SJSA1 (cell line): ENCODE data around the gene LATS2. TPM values are rescaled to one million over a fixed set of nuclear protein-coding genes. Genes with fewer than 3 reads are reported as not detected.

Source experiments
- DNase-seq, 2 experiments: peaks; one replicate each; pipeline ENCODE4 v3.0.0-alpha.2; 2015 to 2020; ENCODE audit warnings: low spot score in 2 of 2, low read depth in 1 of 2
- H3K27ac ChIP-seq: fragments of 250-450 bp; sonication (Bioruptor Pico); 2 replicates; pipeline ENCODE4 v1.5.1; 2020; ENCODE audit warnings: mild to moderate bottlenecking, moderate library complexity
- H3K27me3 ChIP-seq: fragments of 250-450 bp; sonication (Bioruptor Pico); replicated peaks from 2 replicates; pipeline ENCODE4 v1.5.1; 2020; ENCODE audit warnings: mild to moderate bottlenecking, moderate library complexity
- H3K36me3 ChIP-seq: fragments of 250-450 bp; sonication (Bioruptor Pico); 2 replicates; pipeline ENCODE4 v1.5.1; 2020; ENCODE audit warnings: mild to moderate bottlenecking
- H3K4me1 ChIP-seq: fragments of 250-450 bp; sonication (Bioruptor Pico); replicated peaks from 2 replicates; pipeline ENCODE4 v1.6.1; 2021; ENCODE audit warnings: mild to moderate bottlenecking
- H3K4me3 ChIP-seq: fragments of 250-450 bp; sonication (Bioruptor Pico); 2 replicates; pipeline ENCODE4 v1.5.1; 2020; ENCODE audit warnings: mild to moderate bottlenecking
- H3K9me3 ChIP-seq: fragments of 250-450 bp; sonication (Bioruptor Pico); replicated peaks from 2 replicates; pipeline ENCODE4 v1.5.1; 2020; ENCODE audit warnings: mild to moderate bottlenecking
- total RNA-seq: library from RNA; depleted of rRNA; stranded (reverse); fragments of >200 nt; shearing (Covaris generic); gene quantifications from 2 replicates; pipeline ENCODE4 v1.2.3, GENCODE V29; 2014

Gene LATS2
- total RNA-seq, 1 experiment from 2014 or later, result 14.4 TPM

DNA sequence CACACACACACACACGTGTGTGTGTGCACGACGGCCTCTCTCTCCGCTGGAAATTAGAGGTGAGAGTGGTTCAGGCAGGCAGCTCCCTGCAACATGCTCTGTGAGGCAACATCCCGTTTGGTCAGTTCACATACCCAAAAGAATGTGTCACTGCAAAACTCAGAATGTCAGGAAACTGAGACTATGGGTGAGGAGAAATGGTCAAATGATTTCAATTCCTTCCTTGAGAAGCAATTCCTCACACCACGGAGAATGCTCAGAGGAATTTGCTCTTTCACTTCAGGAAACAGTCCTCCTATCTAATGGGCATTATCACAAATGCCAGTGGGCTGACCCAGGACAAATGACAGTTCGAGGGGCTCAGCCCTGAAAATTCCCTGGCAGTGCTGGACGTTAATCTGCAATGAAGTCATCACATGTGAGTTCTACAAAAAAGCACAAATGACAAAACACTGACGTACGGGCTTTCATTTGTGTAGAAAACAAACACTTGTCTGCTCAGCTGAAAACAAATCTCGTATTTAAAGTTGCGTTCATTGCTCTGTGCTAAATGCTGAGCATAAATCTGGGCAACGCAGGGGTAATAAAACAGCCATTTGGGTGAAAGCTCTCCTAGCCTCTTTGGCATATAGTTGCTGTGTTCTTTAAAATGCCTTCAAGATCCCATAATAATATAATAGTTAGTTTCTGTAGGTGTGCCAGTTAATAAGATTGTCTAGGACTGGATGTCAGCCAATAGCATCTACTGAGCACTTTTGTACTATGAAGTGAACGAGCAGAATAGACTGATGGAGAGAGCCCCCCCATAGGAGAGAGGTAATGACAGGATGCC lies 18.6 kb upstream of the LATS2 start:
- no peaks in the 10 kb centered on the region for H3K36me3 ChIP-seq
- peak overlapping the region; percentile 78 for H3K27ac ChIP-seq
- H3K9me3 ChIP-seq, result no peaks in the 10 kb centered on the region
- DNase-seq, result peak; percentile 63 to 75
- peak overlapping the region; percentile 25 for H3K4me3 ChIP-seq
- peaks cover 24% of the 10 kb centered on the region for H3K4me1 ChIP-seq
- no peaks in the 10 kb centered on the region for H3K27me3 ChIP-seq

DNA sequence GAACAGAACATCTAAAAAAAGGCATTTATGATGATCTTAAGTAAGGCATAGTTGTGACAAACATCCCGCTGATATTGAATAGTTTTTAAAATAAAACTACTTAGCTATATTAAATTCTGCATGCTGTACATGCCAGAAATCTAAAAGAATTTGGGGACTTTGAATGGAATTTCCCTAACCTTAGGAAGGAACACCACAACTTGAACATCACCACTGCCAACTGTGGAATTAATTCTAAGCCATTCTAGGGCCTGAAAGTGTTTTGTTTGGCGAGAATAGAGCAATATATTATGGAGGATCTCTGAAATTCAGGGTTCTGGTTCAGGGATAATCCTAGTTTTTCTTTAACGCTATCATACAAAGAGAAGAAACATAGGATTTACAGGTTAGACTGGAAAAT lies 17.8 kb upstream of the LATS2 start:
- Histone ChIP-seq H3K36me3 (no peaks in the 10 kb centered on the region), H3K27me3 (no peaks in the 10 kb centered on the region), H3K4me1 (peaks cover 24% of the 10 kb centered on the region), H3K27ac (peak overlapping the region; percentile 78), H3K9me3 (no peaks in the 10 kb centered on the region), H3K4me3 (no peak overlapping the region)
- DNase-seq, result no peak

DNA sequence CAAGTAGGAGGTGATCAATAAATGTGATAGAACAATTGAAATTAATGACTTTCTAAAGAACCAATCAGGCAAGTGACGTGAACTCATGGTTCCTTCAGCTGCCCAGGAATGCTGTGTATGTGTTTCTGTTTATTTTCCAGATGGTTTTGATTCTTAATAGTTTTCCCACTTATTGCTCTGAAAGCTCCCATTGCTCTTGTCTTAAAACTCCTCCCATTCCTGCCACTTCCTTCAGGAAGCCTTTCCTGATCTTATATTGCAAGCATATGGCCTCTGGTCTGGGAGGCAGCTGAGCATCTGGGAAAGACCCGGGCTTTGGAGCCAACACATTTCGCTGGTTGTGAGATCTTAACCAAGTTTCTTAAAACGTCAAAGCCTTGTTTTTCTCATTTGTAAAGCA lies 17.1 kb upstream of the LATS2 start:
- Histone ChIP-seq H3K36me3 (no peaks in the 10 kb centered on the region), H3K27me3 (no peaks in the 10 kb centered on the region), H3K27ac (peak overlapping the region; percentile 78; the same call in 1 of the 2 replicates), H3K4me3 (no peak overlapping the region), H3K4me1 (peaks cover 24% of the 10 kb centered on the region), H3K9me3 (no peaks in the 10 kb centered on the region)
- DNase-seq, result no peak

DNA sequence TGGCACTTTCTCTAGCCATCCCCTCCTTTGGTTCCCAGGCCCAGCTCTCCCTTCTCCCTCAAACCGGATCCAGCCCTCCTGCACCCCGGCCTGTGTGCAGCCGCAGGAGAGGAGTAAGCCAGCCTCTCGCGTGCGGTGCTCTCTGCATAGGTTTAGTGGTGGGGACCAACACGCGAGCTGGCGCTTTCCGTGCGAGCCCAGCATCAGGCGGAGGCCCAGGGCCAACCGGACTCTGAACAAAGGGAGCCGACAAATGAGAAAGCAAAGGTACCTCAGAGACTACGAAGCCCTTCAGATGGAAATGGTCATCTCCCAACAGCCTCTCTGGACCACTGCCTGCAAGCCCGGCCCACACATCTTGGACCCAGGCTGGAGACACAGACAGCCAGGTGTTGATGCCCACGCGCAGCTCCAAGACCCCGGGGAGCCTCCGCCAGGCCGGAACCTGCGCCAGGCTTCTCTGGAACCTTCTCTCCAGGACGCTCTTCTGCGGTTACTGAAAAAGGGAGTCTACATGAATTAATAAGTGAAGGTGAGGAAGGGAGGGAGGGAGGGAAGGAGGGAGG lies 16.5 kb upstream of the LATS2 start:
- no peaks in the 10 kb centered on the region for H3K27me3 ChIP-seq
- no peaks in the 10 kb centered on the region for H3K36me3 ChIP-seq
- DNase-seq, result no peak
- H3K4me1 ChIP-seq, result peaks cover 24% of the 10 kb centered on the region
- H3K9me3 ChIP-seq, result no peaks in the 10 kb centered on the region
- no peak overlapping the region for H3K27ac ChIP-seq
- H3K4me3 ChIP-seq, result no peak overlapping the region

DNA sequence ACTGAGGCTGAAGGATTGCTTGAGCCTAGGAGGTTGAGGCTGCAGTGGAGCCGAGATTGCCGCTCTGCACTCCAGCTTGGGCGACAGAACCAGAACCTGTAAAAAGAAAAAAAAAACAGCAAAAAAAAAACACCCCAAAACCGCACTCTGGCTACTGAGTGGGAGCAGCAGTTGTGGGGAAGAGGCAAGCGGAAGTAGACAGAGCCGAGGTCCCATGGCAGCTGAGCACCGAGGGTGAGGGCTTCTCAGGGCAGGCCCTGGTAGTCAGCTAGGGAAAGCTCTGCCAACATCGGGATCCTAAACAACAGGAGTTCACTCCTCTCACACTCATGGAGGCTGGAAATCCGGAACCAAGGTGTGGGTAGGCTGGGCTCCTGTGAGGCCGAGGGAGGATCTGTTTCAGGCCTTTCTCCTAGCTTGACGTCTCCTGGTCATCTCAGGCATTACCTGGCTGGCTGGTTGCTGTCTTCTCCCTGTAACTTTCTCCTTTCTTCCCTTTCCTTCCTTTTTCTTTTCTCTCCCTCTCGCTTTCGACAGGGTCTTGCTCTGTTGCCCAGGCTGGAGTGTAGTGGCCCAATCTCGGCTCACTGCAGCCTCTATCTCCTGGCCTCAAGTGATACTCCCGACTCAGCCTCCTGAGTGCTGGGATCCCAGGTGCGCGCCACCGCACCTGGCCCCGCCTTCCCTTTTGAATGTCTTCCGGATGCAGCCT lies 15.8 kb upstream of the LATS2 start:
- peaks cover 24% of the 10 kb centered on the region for H3K4me1 ChIP-seq
- no peaks in the 10 kb centered on the region for H3K36me3 ChIP-seq
- H3K9me3 ChIP-seq, result no peaks in the 10 kb centered on the region
- no peak overlapping the region for H3K27ac ChIP-seq
- DNase-seq, result no peak
- H3K27me3 ChIP-seq, result no peaks in the 10 kb centered on the region
- H3K4me3 ChIP-seq, result no peak overlapping the region

DNA sequence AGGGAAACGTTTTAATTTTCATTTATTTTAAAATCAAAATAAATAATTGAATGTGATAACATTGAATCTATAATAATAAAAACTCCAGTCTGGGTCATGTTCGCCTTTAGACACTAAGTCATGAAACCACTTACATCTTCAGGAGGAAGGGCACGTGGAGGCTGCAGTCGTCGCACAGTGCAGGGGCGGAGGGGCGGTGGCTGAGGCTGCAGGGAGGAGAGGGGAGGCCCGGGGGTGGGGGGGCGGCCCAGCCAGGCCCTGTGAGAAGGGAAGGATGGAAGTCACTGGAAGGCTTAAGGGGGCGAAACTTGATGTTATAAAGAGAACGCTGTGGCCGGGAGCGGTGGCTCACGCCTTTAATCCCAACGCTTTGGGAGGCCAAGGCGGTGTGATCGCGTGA lies 14.9 kb upstream of the LATS2 start:
- peaks cover 30% of the 10 kb centered on the region for H3K4me1 ChIP-seq
- no peak for DNase-seq
- H3K9me3 ChIP-seq, result no peaks in the 10 kb centered on the region
- H3K27ac ChIP-seq, result no peak overlapping the region
- H3K27me3 ChIP-seq, result no peaks in the 10 kb centered on the region
- H3K4me3 ChIP-seq, result no peak overlapping the region
- H3K36me3 ChIP-seq, result no peaks in the 10 kb centered on the region

DNA sequence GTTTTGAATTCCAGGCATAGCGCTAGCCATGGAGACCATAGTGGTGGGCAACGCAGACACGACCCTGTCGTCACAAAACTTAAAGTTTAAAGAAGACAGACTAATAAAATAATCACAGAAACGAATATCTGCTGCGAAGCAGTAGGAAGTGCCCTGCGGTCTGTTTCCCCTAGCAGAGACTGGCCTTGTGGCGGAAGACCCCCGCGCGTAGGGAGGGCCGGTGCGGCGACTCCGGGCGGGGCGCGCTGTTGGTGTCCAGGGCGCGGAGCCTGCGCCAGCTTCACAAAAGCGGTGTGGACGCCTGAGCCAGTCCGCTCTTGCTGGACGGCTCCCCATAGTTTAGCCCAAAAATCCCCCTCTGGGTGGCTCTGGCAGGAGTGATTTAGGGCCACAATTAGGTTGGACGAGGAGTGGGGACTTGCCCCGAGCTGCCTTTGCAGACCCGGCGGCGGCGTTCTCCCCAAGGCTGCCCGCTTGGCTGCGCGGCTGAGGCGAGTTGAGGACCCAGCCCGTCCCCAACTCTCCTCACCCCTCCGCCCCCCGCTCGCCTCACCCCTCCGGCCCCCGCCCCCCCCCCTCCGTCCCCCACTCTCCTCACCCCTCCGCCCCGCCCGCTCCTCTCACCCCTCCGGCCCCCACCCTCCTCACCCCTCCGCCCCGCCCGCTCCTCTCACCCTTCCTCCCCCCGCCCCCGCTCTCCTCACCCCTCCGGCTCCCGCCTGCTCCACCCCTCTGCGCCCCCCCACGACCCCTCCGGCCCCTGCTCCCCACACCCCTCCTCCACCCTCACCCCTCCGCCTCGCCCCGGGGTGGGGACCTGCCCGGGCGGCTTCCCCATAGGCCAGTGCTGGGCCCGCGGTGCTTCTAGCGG lies 14.2 kb upstream of the LATS2 start:
- Histone ChIP-seq H3K27ac (no peak overlapping the region), H3K4me1 (peaks cover 29% of the 10 kb centered on the region), H3K9me3 (no peaks in the 10 kb centered on the region), H3K27me3 (no peaks in the 10 kb centered on the region), H3K4me3 (no peak overlapping the region), H3K36me3 (no peaks in the 10 kb centered on the region)
- no peak for DNase-seq

DNA sequence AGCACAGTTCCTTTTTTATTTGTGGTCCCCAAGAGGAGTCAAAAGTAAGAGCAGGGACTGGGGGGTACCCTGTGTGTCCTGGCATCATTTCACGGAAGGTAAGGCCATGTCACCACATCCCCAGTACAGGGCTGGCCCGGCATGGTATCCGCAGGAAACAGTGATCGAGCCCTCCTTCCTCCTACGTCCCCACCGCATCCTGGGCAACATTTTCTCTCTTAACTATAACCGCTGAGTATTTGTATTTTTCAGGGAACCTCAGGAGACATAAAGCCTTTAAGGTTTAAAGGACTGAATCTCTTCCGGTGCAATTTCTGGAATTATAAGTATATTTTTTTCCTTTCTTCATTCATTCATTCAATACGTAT lies 13.6 kb upstream of the LATS2 start:
- Histone ChIP-seq H3K9me3 (no peaks in the 10 kb centered on the region), H3K4me3 (no peak overlapping the region), H3K27me3 (no peaks in the 10 kb centered on the region), H3K36me3 (no peaks in the 10 kb centered on the region), H3K27ac (no peak overlapping the region), H3K4me1 (peaks cover 24% of the 10 kb centered on the region)
- DNase-seq, result no peak

DNA sequence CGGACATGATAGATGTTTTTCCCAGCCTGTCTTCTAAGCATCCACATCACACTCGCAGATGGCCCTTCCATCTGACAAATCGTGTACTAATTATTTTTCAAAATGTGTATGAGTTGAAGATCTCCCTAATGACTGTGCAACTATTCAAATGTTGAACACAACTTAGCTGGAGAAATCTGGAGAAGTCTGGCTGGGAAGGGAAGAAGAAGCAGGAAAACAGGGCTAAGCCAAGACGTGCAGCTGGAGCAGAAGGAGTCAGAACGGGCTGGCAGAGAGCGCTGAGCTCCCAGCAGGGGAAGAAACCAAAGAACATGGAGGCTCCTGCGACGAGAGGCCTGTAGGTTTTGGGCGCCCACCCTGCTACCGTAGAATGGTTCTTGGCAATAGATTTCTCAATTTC lies 13.2 kb upstream of the LATS2 start:
- Histone ChIP-seq H3K9me3 (no peaks in the 10 kb centered on the region), H3K4me1 (peaks cover 27% of the 10 kb centered on the region), H3K27me3 (no peaks in the 10 kb centered on the region), H3K4me3 (no peak overlapping the region), H3K36me3 (no peaks in the 10 kb centered on the region), H3K27ac (no peak overlapping the region)
- no peak for DNase-seq

DNA sequence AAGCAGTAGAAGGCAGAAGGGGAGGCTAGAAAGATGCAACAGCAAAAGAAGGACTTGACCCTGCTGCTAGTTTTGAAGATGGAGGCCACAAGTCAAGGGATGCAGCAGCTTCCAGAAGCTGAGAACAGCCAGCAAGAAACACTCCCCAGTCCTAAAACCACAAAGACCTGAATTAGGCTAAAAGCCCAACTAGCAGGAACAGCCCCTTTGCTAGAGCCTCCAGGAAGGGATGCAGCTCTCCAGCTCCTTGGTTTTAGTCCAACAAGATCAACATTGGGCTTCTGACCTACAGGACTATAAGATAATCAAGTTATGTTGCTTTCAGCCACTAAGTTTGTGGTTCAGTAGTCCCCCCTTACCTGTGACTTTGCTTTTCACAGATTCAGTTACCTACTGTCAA lies 10.5 kb upstream of the LATS2 start:
- H3K27me3 ChIP-seq, result no peaks in the 10 kb centered on the region
- H3K9me3 ChIP-seq, result no peaks in the 10 kb centered on the region
- peaks cover 16% of the 10 kb centered on the region for H3K4me1 ChIP-seq
- no peak overlapping the region for H3K4me3 ChIP-seq
- no peaks in the 10 kb centered on the region for H3K36me3 ChIP-seq
- no peak overlapping the region for H3K27ac ChIP-seq
- DNase-seq, result no peak

DNA sequence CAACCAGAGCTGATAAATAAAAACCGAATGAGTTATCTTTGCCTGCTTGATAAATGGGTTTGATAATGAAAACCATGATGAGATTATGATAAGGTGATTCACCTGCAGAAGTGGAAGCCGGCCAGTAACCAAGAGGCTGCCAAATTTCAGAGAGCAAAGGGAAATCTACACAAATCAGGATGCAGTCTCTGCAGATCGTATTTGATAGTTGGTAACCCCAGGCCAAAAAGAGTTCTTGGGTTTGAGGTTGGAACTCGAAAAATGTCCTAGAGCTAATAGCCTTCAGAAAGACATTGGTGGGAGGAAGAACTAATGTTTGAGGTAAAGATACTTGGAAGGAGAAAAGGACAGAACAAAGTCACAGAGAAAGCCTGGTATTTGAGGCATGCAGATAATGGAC lies 9.6 kb upstream of the LATS2 start:
- DNase-seq, result peak in 1 of 2 experiments; percentile 18
- H3K27ac ChIP-seq, result 0 out of 2 replicates have a peak overlapping the region, but pooled peaks have one; percentile 21
- no peaks in the 10 kb centered on the region for H3K27me3 ChIP-seq
- H3K4me3 ChIP-seq, result no peak overlapping the region
- no peaks in the 10 kb centered on the region for H3K36me3 ChIP-seq
- no peaks in the 10 kb centered on the region for H3K9me3 ChIP-seq
- H3K4me1 ChIP-seq, result peaks cover 16% of the 10 kb centered on the region

DNA sequence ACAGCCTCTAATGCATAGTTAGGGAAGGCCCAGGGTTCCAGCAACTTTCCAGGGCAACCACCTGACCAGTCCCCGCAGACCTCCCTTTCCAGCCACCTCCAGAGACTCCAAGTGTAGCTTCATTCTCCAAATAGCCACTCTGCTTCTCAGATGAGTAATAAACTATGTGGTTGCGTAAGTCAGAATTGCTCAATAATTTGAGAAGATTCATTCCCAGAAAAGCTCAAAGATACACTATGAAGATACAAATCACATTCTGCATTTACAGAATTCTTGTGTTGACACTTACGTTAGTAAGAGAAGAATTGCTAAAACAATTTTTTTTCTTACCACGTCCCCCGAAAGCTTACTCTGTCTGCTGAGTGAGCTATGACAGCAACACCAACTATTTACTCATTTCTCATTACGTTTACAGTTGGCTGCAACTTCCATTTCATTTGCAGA lies 8.2 kb upstream of the LATS2 start:
- peak in 1 of 2 experiments; percentile 61 for DNase-seq
- Histone ChIP-seq H3K27me3 (no peaks in the 10 kb centered on the region), H3K9me3 (no peaks in the 10 kb centered on the region), H3K4me3 (no peak overlapping the region), H3K27ac (peak overlapping the region; percentile 38), H3K36me3 (no peaks in the 10 kb centered on the region), H3K4me1 (peaks cover 16% of the 10 kb centered on the region)

DNA sequence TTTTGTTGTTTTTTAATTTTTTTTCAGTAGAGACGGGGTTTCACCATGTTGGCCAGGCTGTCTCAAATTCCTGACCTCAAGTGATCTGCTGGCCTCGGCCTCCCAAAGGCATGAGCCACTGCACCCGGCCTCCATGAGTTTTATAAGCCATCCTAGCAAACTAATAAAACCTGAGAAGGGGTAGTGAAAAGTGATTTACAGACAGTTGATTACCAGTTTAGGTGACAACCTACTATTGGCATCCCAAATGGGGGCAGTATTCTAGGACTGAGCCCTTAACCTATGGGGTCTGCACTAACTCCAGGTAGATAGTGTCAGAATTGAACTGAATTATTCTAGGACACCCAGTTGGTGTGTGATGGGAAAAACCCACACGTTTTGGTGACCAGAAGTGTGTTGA lies 6.5 kb upstream of the LATS2 start:
- H3K36me3 ChIP-seq, result no peaks in the 10 kb centered on the region
- H3K4me1 ChIP-seq, result peaks cover 16% of the 10 kb centered on the region
- no peak overlapping the region for H3K27ac ChIP-seq
- no peak overlapping the region for H3K4me3 ChIP-seq
- H3K27me3 ChIP-seq, result no peaks in the 10 kb centered on the region
- no peaks in the 10 kb centered on the region for H3K9me3 ChIP-seq
- no peak for DNase-seq
